ENCODE measurements around the gene MLLT6. TPM values are rescaled to one million over a fixed set of nuclear protein-coding genes. Genes with fewer than 3 reads are reported as not detected.

The MLLT6 gene
- total and polyA plus RNA-seq, 2 experiments from 2014 or later, result 10.5 to 75.8 TPM

DNA sequence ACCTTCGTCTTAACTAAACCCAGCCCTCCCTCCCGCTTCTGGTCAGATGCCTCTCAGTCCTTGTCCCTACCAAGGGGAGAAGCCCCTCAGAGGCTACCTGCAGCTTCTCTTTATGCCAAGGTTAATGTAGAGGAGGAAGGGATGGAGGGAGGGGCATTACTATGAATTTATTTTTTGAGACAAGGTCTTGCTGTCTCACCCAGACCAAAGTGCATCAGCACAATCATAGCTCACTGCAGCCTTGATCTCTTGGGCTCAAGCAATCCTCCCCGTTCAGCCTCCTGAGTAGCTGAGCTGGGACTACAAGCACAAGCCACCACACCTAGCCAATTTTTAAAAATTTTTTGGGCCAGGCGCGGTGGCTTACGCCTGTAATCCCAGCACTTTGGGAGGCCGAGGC lies 45.7 kb upstream of the MLLT6 start:
- TF ChIP-seq, protein P1, sequence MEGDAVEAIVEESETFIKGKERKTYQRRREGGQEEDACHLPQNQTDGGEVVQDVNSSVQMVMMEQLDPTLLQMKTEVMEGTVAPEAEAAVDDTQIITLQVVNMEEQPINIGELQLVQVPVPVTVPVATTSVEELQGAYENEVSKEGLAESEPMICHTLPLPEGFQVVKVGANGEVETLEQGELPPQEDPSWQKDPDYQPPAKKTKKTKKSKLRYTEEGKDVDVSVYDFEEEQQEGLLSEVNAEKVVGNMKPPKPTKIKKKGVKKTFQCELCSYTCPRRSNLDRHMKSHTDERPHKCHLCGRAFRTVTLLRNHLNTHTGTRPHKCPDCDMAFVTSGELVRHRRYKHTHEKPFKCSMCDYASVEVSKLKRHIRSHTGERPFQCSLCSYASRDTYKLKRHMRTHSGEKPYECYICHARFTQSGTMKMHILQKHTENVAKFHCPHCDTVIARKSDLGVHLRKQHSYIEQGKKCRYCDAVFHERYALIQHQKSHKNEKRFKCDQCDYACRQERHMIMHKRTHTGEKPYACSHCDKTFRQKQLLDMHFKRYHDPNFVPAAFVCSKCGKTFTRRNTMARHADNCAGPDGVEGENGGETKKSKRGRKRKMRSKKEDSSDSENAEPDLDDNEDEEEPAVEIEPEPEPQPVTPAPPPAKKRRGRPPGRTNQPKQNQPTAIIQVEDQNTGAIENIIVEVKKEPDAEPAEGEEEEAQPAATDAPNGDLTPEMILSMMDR (IDR thresholded peaks at IDR 0.05; ENCODE audit: low read depth, low read length), result no peak
- Histone ChIP-seq H3K27me3 (no peaks in the 10 kb centered on the region), H3K4me3 (no peak overlapping the region)

GRCh38 chr17:38660097-38661025 lies 44.7 kb upstream of the MLLT6 start:
- DNase-seq (ENCODE audit: low read depth in 1 of 2, low spot score in 1 of 2), result no peak
- H3K27ac ChIP-seq, result no peak overlapping the region
- no peaks in the 10 kb centered on the region for H3K36me3 ChIP-seq
- no peaks in the 10 kb centered on the region for H3K4me1 ChIP-seq (ENCODE audit: low read depth)
- H3K4me3 ChIP-seq, result no peak overlapping the region
- H3K27me3 ChIP-seq, result no peaks in the 10 kb centered on the region
- no peaks in the 10 kb centered on the region for H3K9me3 ChIP-seq (ENCODE audit: low read depth)
- TF ChIP-seq, protein P1 (IDR thresholded peaks at IDR 0.05; ENCODE audit: low read depth, low read length), result no peak

More for the DNA sequence above, 45.7 kb upstream of the MLLT6 start:
- H3K9me3 ChIP-seq (ENCODE audit: low read depth), result no peaks in the 10 kb centered on the region
- no peak for DNase-seq (ENCODE audit: low read depth in 1 of 2, low spot score in 1 of 2)
- no peaks in the 10 kb centered on the region for H3K4me1 ChIP-seq (ENCODE audit: low read depth)
- no peaks in the 10 kb centered on the region for H3K36me3 ChIP-seq
- H3K27ac ChIP-seq, result no peak overlapping the region

GRCh38 chr17:38663125-38663751 lies 41.8 kb upstream of the MLLT6 start:
- peak; percentile 52 to 89 for DNase-seq (ENCODE audit: low read depth in 1 of 2, low spot score in 1 of 2)
- H3K27me3 ChIP-seq, result peaks cover 6% of the 10 kb centered on the region
- H3K9me3 ChIP-seq (ENCODE audit: low read depth), result no peaks in the 10 kb centered on the region
- H3K27ac ChIP-seq, result no peak overlapping the region
- TF ChIP-seq, protein P1 (IDR thresholded peaks at IDR 0.05; ENCODE audit: low read depth, low read length), result peak; percentile 82
- no peaks in the 10 kb centered on the region for H3K4me1 ChIP-seq (ENCODE audit: low read depth)
- no peak overlapping the region for H3K4me3 ChIP-seq
- H3K36me3 ChIP-seq, result no peaks in the 10 kb centered on the region

GRCh38 chr17:38663964-38664644 lies 41.0 kb upstream of the MLLT6 start:
- Histone ChIP-seq H3K4me1 (ENCODE audit: low read depth) (no peaks in the 10 kb centered on the region), H3K9me3 (ENCODE audit: low read depth) (no peaks in the 10 kb centered on the region), H3K27ac (no peak overlapping the region), H3K27me3 (peaks cover 15% of the 10 kb centered on the region), H3K36me3 (no peaks in the 10 kb centered on the region), H3K4me3 (no peak overlapping the region)
- TF ChIP-seq, protein P1 (IDR thresholded peaks at IDR 0.05; ENCODE audit: low read depth, low read length), result no peak
- DNase-seq (ENCODE audit: low read depth in 1 of 2, low spot score in 1 of 2), result no peak

DNA sequence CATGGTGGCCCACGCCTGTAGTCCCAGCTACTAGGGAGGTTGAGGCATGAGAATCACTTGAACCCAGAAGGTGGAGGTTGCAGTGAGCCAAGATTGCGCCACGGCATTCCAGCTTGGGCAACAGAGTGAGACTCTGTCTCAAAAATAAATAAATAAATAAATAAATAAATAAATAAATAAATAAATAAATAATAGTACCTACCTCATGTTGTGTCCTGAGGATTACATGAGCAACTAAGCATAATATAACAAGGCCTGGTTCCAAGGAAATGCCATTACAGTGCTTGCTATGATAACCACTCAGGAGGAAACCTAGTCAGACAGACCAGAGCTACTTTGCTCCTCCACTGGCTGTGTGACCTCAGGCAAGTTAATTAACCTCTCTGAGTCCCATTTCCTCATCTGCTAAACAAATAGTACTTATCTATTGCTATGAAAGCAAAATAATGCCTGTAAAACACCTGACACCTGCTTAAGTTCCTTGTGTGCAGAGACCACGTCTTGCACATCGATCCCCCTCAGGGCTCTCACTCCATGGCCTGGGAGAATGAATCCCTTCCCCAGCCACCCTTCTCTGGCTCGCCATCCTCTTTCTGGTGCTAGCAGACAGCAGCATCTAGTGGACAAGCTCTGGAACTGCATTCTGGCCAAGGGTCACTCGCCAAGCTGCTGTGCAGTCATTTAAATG lies 37.8 kb upstream of the MLLT6 start:
- peaks cover under 1% of the 10 kb centered on the region for H3K4me1 ChIP-seq (ENCODE audit: low read depth)
- no peak overlapping the region for H3K27ac ChIP-seq
- no peaks in the 10 kb centered on the region for H3K9me3 ChIP-seq (ENCODE audit: low read depth)
- peak; percentile 83 to 85 for DNase-seq (ENCODE audit: low read depth in 1 of 2, low spot score in 1 of 2)
- no peaks in the 10 kb centered on the region for H3K36me3 ChIP-seq
- no peak overlapping the region for H3K4me3 ChIP-seq
- peaks cover 46% of the 10 kb centered on the region for H3K27me3 ChIP-seq
- TF ChIP-seq, protein P1 (IDR thresholded peaks at IDR 0.05; ENCODE audit: low read depth, low read length), result peak; percentile 100
